Neural progenitor cell (in vitro differentiated cells): ENCODE measurements around the gene MEIS2. TPM values are rescaled to one million over a fixed set of nuclear protein-coding genes. Genes with fewer than 3 reads are reported as not detected.

Experiments used
- DNase-seq: peaks from one replicate; pipeline ENCODE4 v3.0.0-alpha.2; 2016; ENCODE audit warnings: low spot score
- H2AFZ ChIP-seq: fragments of 200-600 bp; sonication (generic); replicated peaks from 2 replicates; pipeline ENCODE4 v1.6.1; 2016; ENCODE audit warnings: antibody characterized with exemption
- H3F3A ChIP-seq: fragments of 200-600 bp; sonication (generic); 2 replicates; pipeline ENCODE4 v1.6.1; 2016; ENCODE audit warnings: antibody characterized with exemption, low read depth
- H3K27ac ChIP-seq: fragments of 200-600 bp; sonication (generic); 2 replicates; pipeline ENCODE4 v1.5.1; 2016; ENCODE audit warnings: mild to moderate bottlenecking
- H3K27me3 ChIP-seq: fragments of 200-600 bp; sonication (generic); 2 replicates; pipeline ENCODE4 v1.6.1; 2016; ENCODE audit warnings: mild to moderate bottlenecking, moderate library complexity
- H3K36me3 ChIP-seq: fragments of 200-600 bp; sonication (generic); 2 replicates; pipeline ENCODE4 v1.5.1; 2016
- H3K4me1 ChIP-seq: fragments of 200-600 bp; sonication (generic); 2 replicates; pipeline ENCODE4 v1.6.1; 2016; ENCODE audit warnings: mixed run types
- H3K4me2 ChIP-seq: fragments of 200-600 bp; sonication (generic); 2 replicates; pipeline ENCODE4 v1.6.1; 2016
- H3K4me3 ChIP-seq: fragments of 200-600 bp; sonication (generic); 2 replicates; pipeline ENCODE4 v1.5.1; 2016
- H3K79me2 ChIP-seq: fragments of 200-600 bp; sonication (generic); 2 replicates; pipeline ENCODE4 v1.6.1; 2016; ENCODE audit warnings: low read depth
- H3K9ac ChIP-seq: fragments of 200-600 bp; sonication (generic); 2 replicates; pipeline ENCODE4 v1.6.1; 2016
- H3K9me3 ChIP-seq: fragments of 200-600 bp; sonication (generic); 2 replicates; pipeline ENCODE4 v1.5.1; 2016; ENCODE audit warnings: low read depth
- H4K20me1 ChIP-seq: fragments of 200-600 bp; sonication (generic); 2 replicates; pipeline ENCODE4 v1.6.1; 2016; ENCODE audit warnings: low read depth
- H3K27ac Mint-ChIP-seq: 3 replicates; pipeline ENCODE4 v1.8.0; 2021; ENCODE audit warnings: mixed read lengths
- H3K27me3 Mint-ChIP-seq: 2 replicates; pipeline ENCODE4 v1.8.0; 2022; ENCODE audit warnings: low read depth, mild to moderate bottlenecking, inconsistent platforms, moderate library complexity, mixed read lengths; ENCODE audit not compliant: insufficient read depth
- H3K36me3 Mint-ChIP-seq: 3 replicates; pipeline ENCODE4 v1.8.0; 2021; ENCODE audit warnings: mixed read lengths
- H3K4me1 Mint-ChIP-seq: 3 replicates; pipeline ENCODE4 v1.8.0; 2021; ENCODE audit warnings: mixed read lengths
- H3K4me3 Mint-ChIP-seq: 3 replicates; pipeline ENCODE4 v1.8.0; 2021; ENCODE audit warnings: mild to moderate bottlenecking, moderate library complexity, mixed read lengths
- H3K9me3 Mint-ChIP-seq: 3 replicates; pipeline ENCODE4 v1.8.0; 2020; ENCODE audit warnings: mixed read lengths
- CTCF ChIP-seq: fragments of 200-600 bp; sonication (generic); IDR thresholded peaks from 2 replicates; pipeline ENCODE4 v1.5.1; 2017; ENCODE audit warnings: antibody characterized with exemption, mild to moderate bottlenecking
- EZH2 ChIP-seq: fragments of 200-600 bp; sonication (generic); IDR thresholded peaks from 2 replicates; pipeline ENCODE4 v1.6.1; 2017; ENCODE audit warnings: antibody characterized with exemption, mild to moderate bottlenecking, moderate library complexity
- EZH2phosphoT487 ChIP-seq: fragments of 200-600 bp; sonication (generic); IDR thresholded peaks from 2 replicates; pipeline ENCODE4 v1.6.1; 2017; ENCODE audit warnings: antibody characterized with exemption
- total RNA-seq: library from RNA; depleted of rRNA; stranded (reverse); fragments of >200 nt; gene quantifications from 2 replicates; pipeline ENCODE4 v1.2.3, GENCODE V29; 2015; ENCODE audit warnings: low replicate concordance

The MEIS2 gene
- total RNA-seq, 1 donor from 2014 or later: 18.3 TPM

DNA sequence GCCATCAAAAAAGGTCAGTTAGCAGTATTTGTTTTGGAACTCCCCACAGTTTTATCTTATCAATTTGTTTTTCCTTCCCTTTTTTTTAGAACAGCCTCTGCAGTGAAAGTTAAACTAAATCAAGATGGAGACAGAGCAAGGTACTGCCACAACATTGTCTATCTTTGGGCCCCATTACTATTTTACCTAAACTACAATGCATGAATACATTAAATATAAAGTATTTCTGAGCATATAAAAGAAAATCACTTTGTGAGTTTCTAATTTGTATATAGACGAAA, 139.5 kb downstream of the MEIS2 start:
- H3K4me3 ChIP-seq: no peak overlapping the region
- H3K27me3 ChIP-seq: no peaks in the 10 kb centered on the region
- no peaks in the 10 kb centered on the region for H3K4me1 Mint-ChIP-seq
- H3K27ac Mint-ChIP-seq: no peak overlapping the region
- TF ChIP-seq EZH2 (no peak), EZH2phosphoT487 (no peak), CTCF (no peak)
- no peaks in the 10 kb centered on the region for H3K36me3 ChIP-seq
- no peak overlapping the region for H3K4me3 Mint-ChIP-seq
- H2AFZ ChIP-seq: no peak overlapping the region
- H3K9ac ChIP-seq: no peak overlapping the region
- H3F3A ChIP-seq: no peaks in the 10 kb centered on the region
- no peaks in the 10 kb centered on the region for H3K9me3 ChIP-seq
- H3K4me2 ChIP-seq: no peak overlapping the region
- H3K27me3 Mint-ChIP-seq: no peaks in the 10 kb centered on the region
- H3K9me3 Mint-ChIP-seq: no peaks in the 10 kb centered on the region
- no peak for DNase-seq
- no peak overlapping the region for H3K27ac ChIP-seq
- no peaks in the 10 kb centered on the region for H4K20me1 ChIP-seq
- no peaks in the 10 kb centered on the region for H3K79me2 ChIP-seq
- no peaks in the 10 kb centered on the region for H3K36me3 Mint-ChIP-seq
- no peaks in the 10 kb centered on the region for H3K4me1 ChIP-seq

DNA sequence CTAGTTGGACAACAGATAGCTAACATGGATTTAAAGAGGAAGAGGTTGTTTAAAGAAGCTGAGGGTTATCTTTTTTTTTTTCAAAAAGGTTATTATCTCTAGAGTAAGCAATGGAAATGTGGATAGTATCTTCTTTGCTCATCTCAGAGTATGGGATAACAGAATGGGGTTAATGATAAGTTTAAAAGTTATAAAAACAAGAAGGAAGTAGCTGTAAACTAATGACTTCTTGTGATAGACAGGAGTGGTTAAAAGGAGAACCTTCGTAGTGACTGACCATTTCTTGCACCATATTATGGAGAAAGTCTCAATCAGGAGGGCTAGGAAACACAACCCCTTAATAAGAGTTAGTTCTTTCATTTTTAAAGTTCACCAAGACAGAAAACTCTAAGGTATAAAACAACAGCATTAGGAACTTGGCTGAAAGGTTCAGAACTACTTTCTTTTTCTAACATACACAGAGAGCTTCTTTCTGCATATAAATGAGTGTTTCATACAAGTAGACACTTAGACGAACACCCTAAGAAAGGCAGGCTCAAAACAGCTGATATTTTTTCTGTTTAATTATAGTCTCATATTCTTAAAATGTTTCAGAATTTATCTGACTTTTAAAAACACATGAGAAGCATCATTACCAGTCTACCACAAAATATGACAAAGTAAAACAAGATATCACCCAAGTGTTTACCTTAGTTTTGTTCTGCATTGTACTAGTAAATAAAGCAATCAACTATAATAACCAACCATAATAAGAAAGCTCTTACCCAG, 140.0 kb downstream of the MEIS2 start:
- H3K79me2 ChIP-seq: no peaks in the 10 kb centered on the region

GRCh38 chr15:36959746-36960145, 140.6 kb downstream of the MEIS2 start:
- Histone ChIP-seq H4K20me1 (no peaks in the 10 kb centered on the region), H3K79me2 (no peaks in the 10 kb centered on the region), H3K36me3 (no peaks in the 10 kb centered on the region), H3K4me2 (no peak overlapping the region), H3F3A (no peaks in the 10 kb centered on the region), H3K27me3 (no peaks in the 10 kb centered on the region), H3K4me1 (no peaks in the 10 kb centered on the region), H2AFZ (no peak overlapping the region), H3K27ac (no peak overlapping the region), H3K4me3 (no peak overlapping the region), H3K9ac (no peak overlapping the region), H3K9me3 (no peaks in the 10 kb centered on the region)
- H3K4me1 Mint-ChIP-seq: no peaks in the 10 kb centered on the region
- no peak for TF ChIP-seq CTCF
- TF ChIP-seq EZH2: no peak
- H3K9me3 Mint-ChIP-seq: no peaks in the 10 kb centered on the region
- no peak overlapping the region for H3K4me3 Mint-ChIP-seq
- H3K27ac Mint-ChIP-seq: no peak overlapping the region
- DNase-seq: no peak
- H3K36me3 Mint-ChIP-seq: no peaks in the 10 kb centered on the region
- no peaks in the 10 kb centered on the region for H3K27me3 Mint-ChIP-seq

More for the DNA sequence above, 140.0 kb downstream of the MEIS2 start:
- no peak overlapping the region for H3K27ac Mint-ChIP-seq
- H3K27me3 ChIP-seq: no peaks in the 10 kb centered on the region
- no peaks in the 10 kb centered on the region for H4K20me1 ChIP-seq
- no peaks in the 10 kb centered on the region for H3K27me3 Mint-ChIP-seq
- no peak overlapping the region for H2AFZ ChIP-seq
- no peak overlapping the region for H3K9ac ChIP-seq
- H3K36me3 Mint-ChIP-seq: no peaks in the 10 kb centered on the region
- H3K4me3 Mint-ChIP-seq: no peak overlapping the region
- H3K36me3 ChIP-seq: no peaks in the 10 kb centered on the region
- no peak for TF ChIP-seq CTCF
- no peak for TF ChIP-seq EZH2
- TF ChIP-seq EZH2phosphoT487: no peak
- H3K4me3 ChIP-seq: no peak overlapping the region
- no peaks in the 10 kb centered on the region for H3K9me3 Mint-ChIP-seq
- no peaks in the 10 kb centered on the region for H3K4me1 ChIP-seq
- no peaks in the 10 kb centered on the region for H3F3A ChIP-seq
- no peaks in the 10 kb centered on the region for H3K4me1 Mint-ChIP-seq
- no peak for DNase-seq
- H3K4me2 ChIP-seq: no peak overlapping the region
- H3K27ac ChIP-seq: no peak overlapping the region
- no peaks in the 10 kb centered on the region for H3K9me3 ChIP-seq
